SKM-1 (cell line): Measurements from ENCODE around the gene BRMS1.
"Not testable (repeated sequence)": the region's sequence is repeated elsewhere in the genome, so short reads cannot be mapped to it uniquely, and the experiment has no call there.

Source experiments
- DNase-seq: peaks from one replicate; lab custom pipeline; 2025; ENCODE audit not compliant: unreplicated experiment; lab: John Stamatoyannopoulos, UW

The BRMS1 gene

DNA sequence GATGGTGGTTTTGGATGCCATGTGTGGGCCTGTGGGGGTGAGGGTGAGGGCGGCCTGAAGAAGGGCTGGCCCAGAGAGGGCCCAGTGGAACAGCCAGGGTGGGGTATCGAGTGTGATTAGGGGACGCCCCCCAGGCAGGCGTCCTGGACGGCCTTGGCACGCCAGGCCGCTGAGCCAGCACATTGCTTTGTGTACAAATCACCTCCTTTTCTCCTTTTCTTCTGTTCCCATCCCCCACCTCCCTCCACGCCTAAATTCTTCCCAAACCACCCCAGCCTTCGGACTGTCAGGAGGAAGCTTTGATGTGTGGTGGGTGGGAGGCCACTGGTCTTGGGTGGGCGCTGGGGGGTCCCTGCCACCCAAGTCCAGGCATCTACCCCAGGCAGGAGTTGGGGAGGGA is 20.2 kb downstream of the BRMS1 start:
- DNase-seq, result no peak

DNA sequence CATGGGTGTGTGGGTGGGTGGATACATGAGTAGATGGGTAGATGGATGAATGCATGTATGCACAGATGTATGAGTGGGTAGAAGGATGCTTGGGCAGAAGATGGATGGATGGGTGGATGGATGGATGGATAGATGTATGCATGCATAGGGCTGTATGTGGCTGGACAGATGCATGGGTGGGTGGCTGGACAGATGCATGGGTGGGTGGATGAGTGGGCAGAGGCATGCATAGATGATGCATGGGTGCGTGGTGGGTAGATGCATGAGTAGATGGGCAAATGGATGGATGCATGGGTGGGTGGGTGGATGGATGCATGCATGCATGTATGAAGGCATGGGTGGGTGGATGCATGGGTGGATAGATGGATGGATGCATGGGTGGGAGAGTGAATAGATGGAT is 21.2 kb downstream of the BRMS1 start:
- no peak for DNase-seq

DNA sequence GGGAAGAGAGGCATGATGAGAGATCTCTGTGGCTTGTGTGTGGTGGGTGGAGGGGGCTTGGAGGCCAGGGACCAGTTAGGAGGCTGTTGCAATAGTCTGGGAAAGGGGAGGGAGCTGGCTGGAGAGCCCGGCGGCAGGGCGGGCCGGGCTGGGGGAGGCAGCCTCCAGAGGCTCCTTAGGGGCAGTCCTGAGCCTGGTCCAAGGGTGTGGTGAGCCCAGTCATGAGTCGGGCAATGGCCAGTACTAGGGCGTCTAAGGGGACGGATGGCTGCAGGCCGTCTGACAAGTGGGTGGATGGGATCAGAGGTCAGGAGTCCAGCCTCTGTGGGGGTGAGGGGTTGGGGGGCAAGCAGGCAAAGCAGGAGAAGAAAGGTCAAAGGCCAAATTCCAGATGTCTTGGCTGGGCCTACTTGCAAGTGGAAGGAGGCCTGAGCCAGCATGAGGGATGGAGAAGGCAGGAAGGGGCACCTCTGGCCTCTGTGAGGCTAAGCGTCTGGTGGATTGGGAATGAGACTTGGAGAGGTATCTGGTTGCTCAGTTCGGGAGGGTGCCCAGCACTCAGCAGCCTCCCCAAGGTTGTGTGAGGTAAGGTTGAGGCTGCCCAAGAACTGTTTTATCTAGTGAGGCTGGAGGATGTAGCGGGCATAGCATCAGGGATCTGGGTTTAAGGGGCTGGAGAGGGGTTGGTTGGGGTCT is 22.0 kb downstream of the BRMS1 start:
- no peak for DNase-seq

DNA sequence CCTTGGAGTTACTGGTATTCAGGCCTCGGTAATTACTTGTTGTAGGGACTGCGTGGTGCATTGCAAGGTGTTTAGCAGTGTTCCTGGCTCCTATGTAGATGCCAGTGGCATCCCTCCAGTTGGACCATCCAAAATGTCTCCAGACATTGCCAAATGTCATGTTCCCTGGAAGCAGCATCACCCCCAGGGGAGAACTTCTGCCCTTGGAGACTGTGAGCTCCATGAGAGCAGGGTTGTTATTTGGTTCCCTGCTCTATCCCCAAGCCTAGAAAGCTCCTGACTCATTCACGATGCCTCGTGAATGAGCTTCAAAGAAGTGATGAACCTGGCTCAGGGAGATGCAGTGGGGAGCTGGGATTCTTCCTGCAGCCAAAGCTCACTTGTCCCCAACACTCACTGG is 23.3 kb downstream of the BRMS1 start:
- DNase-seq, result no peak

DNA sequence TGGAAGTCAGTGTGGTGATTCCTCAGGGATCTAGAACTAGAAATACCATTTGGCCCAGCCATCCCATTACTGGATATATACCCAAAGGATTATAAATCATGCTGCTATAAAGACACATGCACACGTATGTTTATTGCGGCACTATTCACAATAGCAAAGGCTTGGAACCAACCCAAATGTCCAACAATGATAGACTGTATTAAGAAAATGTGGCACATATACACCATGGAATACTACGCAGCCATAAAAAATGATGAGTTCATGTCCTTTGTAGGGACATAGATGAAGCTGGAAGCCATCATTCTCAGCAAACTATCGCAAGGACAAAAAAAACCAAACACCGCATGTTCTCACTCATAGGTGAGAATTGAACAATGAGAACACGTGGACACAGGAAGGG is 24.2 kb downstream of the BRMS1 start:
- not testable (repeated sequence) for DNase-seq

DNA sequence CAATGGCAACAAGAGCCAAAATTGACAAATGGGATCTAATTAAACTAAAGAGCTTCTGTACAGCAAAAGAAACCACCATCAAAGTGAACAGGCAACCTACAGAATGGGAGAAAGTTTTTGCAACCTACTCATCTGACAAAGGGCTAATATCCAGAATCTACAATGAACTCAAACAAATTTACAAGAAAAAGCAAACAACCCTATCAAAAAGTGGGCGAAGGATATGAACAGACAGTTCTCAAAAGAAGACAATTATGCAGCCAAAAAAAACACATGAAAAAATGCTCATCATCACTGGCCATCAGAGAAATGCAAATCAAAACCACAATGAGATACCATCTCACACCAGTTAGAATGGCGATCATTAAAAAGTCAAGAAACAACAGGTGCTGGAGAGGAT is 24.6 kb downstream of the BRMS1 start:
- not testable (repeated sequence) for DNase-seq

DNA sequence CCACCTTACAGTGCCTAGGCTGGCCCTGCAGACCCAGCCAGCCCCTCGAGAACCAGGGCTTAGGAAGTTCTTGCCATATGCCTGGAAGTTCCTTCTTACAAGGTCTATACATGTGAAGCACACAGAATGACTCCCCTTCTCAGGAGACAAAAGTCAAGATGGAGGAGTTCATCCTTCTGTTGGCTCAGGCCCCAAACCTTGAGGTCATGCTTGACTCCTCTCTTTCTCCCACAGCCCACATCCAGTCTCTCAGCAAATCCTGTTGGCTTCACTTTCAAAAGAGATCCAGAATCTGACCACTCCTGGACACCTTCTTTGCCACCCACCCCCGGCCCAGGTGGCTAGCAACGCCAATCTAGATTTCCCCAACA is 26.3 kb downstream of the BRMS1 start:
- no peak for DNase-seq

DNA sequence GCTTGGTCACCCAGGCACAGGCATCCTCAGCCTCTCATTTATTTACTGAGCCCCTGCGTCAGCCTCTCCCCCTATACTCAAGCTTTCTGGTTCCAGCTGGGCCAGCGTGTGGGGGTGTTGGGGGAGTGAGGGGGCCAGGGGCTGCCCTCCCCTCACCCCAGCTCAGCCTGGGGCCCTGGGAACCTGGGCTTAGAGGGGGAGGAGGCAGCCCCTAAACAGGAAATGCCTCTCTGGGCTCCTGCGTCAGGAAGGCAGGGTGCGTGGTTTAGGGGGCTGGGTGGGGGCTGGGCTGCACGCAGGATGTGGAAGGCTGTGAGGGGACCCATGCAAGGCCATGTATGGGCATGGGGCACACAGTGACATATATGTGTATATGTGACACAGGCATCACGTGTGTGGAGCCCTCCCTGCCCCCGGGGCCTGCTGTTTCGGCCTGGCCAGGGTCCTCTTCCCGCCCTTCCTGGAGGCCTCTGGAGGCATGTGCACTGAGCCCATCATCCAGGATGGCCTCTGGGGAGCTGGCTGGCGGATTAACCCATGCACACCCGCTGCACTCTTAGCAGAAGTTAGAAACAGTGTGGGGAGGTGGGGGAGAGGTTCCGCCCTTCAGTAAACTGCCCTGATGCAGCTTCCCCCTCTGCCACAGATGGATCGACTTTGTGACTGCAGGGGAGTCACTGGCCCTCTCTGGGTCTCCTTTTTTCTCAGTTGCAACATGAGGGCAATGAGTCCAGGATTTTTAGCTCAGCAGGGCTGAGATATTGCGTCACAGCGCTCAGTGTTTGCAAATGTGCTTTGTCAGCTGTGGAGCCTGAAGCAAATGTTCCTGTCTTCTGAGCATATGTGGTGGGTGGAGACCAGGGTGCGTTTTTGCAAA is 26.9 kb downstream of the BRMS1 start:
- peak; percentile 96 for DNase-seq

DNA sequence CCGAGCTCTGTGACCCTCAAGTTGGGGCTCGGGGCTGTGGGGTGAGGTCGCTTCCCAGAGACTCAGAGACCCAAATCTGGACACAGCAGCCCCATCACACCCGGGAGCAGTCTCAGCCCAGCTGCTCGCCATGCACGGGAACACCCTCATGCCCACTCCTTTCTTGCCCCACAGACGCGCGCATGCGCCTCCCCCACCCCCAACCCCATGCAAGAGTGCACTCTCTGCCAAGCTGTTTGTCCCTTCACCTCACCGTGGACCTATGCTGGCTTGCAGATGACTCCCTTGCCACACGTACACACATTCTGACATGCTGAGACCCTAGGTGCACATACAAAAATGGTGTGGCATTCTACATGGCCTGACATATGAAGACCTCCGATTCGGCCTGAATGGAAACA is 27.6 kb downstream of the BRMS1 start:
- no peak for DNase-seq

DNA sequence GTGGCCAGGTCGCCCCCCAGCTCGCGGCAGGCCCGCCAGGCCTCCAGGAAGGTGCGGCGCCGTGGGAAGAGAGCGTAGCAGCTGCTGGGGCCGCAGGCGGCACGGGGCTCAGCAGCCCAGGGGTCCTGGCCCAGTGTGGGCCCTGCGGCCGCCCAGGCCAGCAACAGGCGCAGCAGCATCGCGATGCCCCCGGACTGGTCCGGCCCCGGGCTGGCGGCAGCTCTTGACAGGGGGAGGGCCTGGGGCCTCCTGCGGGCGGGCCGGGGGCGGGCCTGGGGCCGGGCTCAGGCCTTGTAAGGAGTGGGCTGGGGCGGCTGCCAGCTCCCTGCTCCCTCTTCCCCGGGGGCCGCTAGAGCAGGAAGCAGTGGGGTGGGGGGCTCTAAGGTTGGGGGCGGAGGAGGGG is 28.1 kb downstream of the BRMS1 start, which contains the start of gene CD248:
Gene CD248 (minus strand): TSS at position 196 of the 403 bp plus-strand sequence. CDS start 17 bp downstream, at position 179.
- no peak for DNase-seq

DNA sequence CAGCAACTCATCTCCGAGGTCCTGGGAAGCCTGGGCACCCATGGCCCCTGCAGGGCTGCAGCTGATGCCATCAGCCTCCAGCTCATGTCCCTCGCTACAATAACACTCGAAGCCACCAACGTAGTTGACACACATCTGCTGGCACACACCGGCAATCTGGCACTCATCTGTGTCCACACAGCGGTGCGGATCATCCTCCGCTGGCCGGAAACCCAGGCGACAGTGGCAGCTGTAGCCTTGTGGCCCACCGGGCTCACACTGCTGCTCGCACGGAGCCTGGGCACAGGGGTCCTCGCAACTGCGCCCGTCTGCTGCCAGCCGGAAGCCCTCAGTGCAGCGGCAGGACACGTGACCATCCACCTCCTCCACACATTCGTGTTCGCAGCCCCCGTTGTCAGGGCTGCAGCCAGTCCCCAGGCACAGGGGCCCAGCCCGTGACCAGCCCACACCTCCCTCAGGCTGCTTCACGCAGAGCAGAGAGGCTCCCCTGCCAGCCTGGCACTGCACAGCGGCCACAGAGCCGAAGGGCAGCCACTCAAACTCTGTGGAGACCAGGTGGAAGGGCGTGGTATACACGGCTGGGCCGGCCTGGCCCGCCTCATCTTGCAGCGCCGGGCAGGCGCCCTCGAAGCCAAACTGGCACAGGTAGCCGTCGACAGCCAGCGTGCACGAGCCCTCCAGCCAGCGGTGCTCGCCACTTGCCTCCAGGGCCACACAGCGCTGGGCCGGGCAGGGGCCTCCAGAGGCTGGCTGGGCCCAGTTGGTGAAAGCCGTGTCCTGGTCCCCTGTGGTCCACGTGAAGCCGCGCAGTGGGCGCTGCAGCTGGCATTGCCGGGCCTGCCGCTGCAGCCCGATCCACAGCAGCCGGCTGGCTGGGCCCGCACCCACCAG is 28.7 kb downstream of the BRMS1 start:
- no peak for DNase-seq

DNA sequence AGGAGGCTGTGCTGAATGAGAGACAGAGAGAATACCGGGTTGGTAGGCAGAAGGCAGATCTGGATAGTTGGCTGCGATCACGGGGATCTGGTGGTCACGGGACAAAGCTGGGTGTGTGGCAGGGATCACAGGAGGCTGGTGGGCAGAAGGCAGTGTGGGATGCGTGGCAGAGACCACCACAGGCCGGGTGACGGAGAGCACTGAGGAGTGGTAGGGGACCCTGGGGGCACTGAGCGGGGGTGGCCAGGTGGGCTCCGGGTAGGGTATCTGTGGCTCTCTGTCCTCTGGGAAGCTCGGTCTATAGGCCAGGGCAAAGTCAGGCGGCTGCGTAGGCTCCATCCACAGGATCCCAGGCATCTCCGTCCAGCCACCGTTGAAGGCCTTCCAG is 29.4 kb downstream of the BRMS1 start:
- no peak for DNase-seq

DNA sequence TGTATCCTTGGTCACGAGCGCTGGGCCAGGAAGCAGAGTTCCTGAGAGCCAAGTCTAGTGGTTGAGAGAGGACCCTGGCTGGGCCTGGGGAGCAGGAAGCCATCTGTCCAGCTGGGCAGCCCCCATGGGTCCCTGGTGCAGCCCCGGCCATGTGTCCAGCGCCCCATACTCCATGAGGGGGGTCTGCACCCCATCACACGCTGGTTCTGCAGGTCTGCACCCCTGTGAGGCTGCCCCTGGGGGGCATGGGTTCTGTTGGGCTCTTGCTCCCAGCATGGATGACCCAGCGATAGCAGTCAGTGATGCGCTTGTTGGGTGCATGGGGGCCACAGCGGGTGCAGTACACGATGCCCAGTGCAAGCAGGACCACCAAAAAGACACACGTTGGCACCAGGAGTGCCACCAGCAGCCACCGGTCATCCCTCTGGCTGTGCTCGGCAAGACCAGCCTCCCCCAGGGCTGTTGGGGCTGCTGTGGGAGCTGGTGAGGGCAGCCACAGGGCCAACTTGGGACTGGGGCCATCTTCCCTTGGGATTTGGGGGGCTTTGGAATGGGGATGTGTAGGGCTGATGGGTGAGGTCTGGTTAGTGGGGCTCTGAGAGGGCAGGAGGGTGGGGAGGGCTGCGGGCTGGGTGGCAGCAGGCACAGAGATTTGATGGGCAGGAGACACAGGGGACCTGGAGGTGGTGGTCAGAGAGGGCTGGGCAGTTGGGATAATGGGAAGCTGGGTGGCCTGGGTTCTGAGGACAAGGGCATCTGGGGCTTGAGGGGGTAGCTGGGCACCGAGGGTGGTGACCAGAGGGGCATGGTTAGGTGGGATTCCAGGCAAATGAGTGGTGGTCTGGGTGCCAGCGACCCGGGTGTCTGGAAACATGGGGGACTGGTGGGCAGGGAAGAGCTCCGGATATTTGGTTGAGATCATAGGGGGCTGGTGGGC is 30.1 kb downstream of the BRMS1 start:
- DNase-seq, result no peak

DNA sequence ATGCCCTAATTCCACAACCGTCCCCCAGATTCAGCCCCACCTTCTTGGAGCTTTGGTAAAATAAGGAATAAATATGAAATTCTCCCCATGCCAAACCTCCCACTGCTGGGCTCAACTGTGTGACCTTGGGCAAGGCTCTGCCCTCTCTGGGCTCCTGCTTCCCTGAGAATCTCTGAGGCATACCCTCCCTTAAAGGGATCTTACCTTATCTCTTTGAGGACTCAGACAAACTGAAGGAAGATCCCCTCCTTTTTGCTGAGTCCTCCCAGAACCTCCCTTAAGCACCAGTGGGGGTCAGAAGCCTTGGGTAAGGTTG is 30.8 kb downstream of the BRMS1 start:
- DNase-seq, result no peak

DNA sequence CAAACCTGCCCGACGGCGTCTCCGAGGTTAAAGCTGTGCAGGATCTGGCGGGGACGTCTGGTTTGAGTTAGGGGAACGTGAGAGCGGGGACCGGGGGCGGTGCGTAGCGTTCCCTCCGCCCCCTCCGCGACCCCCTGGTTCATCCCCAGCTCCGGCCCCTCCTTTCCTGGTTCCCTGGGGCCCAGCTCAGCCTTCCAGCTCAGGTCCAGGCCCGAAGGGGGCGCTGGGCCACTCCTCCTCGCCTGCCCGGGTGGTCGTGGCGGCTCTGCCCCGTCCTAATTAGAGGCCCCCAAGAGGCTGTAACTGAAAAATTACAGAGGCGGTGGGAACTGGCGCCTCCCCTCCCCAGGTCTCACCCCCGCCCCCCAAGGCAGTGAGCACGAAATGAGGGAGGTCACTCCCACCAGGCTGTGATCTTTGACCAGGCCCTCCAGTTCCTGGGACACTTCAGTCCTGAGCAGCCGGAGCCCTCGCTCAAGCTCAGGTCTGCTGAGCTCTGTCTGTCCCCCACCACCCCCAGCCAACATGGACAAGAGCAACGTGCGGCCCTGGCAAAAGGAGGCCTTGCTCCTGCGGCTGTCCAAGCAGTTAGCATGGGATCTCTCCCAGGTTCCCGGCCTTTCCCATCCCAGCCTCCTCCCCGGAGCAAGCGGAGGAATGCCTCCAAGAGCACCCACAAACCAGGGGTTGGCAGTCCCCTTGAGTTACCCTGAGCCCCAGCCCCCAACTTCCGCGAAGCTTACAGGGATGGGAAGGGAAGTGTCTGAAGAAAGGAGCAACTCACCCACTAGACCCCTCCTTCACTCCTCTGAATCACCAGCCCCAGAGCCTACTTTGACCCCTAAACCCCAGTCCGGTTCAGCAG is 31.4 kb downstream of the BRMS1 start:
- no peak for DNase-seq

DNA sequence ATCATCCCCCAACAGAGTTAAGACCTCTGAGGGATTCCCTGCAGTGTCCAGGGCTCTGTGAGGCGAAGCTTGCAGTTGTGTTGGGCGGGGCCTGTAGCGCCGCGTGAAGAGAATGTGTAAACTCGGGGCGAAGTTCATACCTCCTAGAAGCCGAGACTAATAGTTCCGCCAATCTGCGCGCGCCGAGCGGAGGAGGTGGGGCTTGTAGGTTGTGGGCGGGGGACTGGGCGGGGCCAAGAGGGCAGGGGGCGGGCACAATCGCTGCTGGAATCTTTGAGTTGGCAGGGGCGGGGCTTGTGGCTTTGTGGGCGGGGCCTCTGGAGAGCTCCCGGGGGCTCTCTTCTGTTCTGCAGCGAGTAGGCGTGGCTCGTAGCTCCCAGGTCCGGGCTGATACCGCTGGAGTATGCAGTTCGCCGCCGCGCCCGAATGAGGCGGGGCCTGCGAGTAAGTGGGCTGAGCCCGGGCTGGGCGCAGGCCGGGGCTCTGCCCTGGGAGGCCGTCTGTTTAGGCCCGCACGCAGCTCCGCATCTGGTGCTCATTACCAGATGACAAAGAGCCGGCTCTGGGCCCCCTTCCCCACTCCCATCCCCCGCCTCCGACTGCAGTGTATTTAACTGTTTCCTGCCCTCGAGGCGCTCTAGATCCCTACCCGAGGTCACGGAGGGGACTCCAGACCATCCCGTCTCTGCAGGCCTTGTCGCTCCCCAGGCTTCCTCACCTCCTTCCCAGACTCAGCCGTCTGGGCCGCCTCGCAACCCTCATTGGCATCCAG is 32.2 kb downstream of the BRMS1 start:
- peak; percentile 88 for DNase-seq

DNA sequence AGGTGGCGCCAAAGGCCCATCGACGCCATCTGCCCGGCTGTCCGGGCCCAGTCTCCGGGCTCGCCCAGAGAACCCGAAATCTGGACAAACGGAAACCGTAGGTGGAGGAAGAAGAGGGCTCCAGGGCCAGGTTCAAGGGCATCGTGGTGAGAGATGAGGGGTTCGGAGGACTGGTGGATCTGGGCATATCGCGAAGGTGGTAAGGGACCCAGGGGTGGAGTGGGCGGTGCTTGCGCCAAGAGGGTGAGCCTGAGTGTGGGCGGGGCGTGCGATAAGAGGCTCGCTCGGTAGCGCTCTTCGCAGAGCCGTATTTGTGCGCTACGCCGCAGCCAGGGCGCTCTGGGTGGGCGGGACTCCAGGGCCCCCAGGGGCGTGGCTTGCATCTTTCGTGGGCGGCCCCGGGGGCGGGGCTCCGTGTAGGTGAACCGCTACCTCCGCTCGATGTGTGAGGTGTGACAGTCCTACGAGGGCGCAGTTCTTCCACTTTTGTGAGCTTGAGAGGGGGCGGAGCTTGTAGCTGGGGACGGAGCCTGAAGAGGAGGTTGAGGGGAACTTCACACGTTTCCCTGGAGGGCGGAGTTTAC is 32.8 kb downstream of the BRMS1 start:
- peak; percentile 54 for DNase-seq

DNA sequence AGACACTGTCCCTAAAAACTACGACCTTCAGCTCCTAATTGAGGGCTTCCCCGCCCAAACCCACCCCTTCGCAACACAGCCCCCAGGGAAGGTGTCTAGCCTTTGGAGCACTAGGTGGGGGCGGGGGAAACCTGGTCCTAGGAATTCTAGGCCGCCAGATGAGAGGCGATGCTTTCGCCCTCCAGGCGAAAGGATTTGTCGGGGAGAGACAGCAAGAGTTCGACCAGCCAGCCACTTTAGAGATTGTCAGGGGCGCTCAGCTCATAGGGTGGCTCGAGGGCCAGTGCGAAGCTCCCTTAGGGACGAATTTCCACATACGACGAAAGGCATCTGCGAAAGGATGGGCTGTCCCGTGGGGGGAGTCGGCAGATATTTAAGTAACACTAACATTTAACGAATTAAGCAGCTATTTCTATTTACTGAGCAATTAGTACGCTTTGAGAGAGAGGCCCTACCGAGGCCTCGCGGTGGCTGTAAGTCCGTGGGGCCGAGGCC is 33.4 kb downstream of the BRMS1 start:
- no peak for DNase-seq
